HG03139 (cell line): ENCODE results near the gene ISOC1.

Experiments used
- ATAC-seq: cut with Tn5 transposase; IDR thresholded peaks from one replicate; pipeline ENCODE4 v1.9.1; 2021; ENCODE audit not compliant: unreplicated experiment

ISOC1 gene

GRCh38 chr5:129094087-129094923 lies at the start of gene ISOC1:
ISOC1 (plus strand) TSS chr5:129094749; CDS start chr5:129094767, 18 bp downstream.
- peak; percentile 89 for ATAC-seq

GRCh38 chr5:129046151-129046550 lies 48.4 kb upstream of the ISOC1 start:
- no peak for ATAC-seq

DNA sequence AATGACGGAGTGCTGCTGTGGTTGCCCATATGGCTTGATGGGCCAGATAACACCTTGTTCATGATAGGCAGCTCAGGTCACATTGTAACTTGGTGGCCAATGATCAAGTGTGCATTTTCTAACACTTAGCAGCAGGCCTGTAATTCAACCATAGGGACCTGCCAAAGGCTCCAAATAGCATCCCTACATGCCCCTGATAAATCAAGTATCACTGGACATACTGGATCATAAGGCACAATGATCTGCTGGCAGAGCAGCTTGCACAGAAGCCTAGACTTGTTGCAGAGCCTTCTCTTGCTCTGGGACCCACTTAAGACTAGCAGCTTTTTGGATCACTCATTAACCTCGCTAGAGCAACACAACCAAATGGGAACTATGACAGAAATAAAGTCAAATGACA lies 46.0 kb upstream of the ISOC1 start:
- no peak for ATAC-seq

DNA sequence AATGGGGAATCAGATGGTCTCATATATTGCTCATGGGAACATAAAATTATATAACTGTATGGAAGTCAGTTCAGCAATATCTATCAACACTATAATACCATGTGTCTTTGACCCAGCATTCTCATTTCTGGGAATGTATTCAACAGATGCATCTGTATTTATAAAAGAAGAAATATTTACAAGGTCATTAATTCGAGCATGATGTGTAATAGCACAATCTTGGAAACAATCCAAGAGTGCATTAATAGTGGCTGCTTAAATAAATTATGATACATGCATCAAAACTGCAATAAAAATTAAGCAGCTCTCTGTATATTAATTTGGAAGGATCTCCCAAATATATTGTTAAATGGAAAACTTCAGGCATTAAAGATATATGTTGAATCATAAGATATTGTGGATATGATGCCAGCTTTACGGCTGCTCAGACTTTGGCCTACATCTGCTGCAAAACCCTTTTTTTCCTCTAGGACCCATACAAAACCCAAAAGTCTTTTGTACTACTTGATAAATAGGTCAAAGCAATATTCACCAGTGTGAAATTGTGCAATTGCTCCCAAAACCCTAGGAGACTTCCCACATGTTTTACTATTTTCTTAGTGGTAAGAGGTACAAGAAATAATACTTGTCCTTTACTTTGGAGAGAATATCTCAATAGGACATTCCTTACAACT lies 45.3 kb upstream of the ISOC1 start:
- no peak for ATAC-seq

- no peak for ATAC-seq
Observed at GRCh38 chr5:129051283-129051682, 43.3 kb upstream of the ISOC1 start.

GRCh38 chr5:129053438-129053837 lies 41.1 kb upstream of the ISOC1 start:
- no peak for ATAC-seq

DNA sequence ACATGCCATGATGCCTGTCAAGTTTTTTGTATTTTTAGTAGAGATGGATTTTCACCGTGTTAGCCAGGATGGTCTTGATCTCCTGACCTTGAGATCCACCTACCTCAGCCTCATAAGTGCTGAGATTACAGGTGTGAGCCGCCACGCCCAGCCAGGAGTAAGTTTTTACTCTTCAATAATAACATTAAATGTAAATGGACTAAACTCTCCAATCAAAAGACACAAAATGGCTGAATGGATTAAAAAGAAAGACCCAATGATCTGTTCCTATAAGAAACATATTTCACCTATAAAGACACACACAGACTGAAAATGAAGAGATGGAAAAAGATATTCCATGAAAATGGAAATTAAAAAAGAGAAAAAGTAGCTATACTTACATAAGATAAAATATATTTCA lies 37.2 kb upstream of the ISOC1 start:
- no peak for ATAC-seq

DNA sequence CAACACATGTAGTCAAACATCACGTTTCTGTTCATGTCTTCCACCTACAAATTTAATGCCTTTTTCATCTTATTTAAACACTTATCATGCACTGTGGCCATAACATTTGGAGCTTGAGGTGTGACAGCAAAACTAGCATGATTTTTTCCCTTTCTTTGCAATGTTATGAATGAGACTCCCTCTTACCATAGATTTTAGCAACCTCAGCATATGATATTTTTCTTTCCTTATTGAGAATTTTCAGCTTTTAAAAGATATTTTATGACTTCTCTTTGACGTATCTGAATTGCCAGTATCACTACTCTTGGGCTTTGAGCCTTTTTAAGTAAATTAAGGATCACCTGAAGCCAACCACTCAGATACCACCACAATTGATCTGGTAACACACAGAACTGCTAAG lies 32.7 kb upstream of the ISOC1 start:
- no peak for ATAC-seq

DNA sequence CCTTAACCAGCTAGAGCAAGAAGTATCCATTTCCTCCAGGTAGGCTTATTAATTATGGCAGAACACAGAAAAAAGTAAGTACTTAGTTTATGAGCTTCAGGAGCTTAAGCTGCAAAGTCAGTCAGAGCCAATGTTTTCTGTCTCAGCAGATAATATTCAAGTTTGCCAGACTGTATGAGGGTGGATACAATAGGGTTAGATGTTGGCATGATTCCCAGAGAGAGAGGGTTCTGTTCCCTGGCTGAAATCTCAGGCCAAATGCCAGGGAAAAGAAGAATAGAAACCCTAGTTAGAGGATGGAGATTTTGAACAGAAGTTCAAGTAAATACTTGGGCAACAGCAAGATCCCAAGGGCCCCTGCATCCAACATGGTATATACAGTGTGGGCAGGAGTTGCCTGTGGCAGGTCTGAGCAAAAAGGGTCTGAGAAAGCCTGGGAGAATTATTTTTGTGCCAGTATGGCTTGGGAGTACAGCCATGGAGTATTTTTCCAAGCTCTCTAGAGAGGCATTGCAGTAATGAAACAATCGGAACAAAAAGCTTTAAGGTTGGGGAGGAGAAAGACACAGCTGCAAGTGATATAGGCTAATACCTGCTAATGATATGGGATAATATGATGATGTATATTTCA lies 31.0 kb upstream of the ISOC1 start:
- no peak for ATAC-seq

DNA sequence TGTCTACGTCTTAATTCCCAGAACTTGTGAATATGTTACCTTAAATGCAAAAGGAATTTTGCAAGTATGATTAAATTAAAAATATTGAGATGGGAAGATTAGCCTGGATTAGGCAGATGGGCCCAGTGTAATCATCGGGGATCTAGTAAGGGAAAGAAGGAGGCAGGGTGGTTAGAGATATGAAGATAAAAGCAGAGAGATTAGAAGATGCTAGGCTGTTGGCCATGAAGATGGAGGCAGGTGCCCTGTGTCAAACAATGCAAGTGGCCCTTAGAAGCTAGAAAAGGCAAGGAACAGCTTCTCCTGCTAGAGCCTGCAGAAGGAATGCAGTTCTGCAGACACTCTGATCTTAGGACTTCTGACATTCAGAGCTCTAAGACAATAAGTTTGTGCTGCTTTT lies 28.8 kb upstream of the ISOC1 start:
- no peak for ATAC-seq

DNA sequence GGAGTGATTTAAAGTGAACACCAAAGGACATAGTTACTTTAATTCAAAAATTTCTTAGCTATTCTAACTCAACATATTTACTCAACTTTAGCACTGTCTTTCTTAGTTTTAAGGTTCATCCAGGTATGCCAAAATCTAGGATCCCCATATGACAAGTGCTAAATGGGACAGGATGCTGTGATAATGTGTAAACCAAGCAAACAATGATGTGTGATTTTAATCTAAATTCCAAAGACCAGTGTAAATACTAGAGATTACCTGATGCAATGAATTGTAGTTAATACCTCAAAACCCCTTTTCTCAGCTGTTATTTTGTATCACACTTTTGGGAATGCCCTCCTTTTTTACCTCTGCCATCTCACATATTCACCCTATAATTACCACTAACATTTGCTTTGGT lies 26.8 kb upstream of the ISOC1 start:
- ATAC-seq = no peak

DNA sequence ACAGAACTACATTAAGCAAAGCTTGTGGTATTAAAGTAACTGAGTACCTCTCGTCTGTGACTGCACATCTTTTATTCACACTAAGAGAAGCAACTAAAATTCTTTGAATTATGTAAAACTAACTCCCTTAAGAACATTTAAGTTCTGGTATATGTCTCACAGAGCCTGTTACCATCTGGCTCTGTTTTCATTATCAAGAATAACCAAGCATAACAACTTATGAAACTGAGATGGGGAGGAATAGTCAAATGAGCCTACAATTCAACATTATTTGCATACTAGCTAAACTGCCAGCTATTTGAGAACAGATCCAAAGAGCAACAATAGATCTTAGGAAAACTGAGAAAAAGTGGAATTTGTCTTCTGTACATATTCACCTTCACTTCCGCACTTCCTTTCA lies 25.3 kb upstream of the ISOC1 start:
- ATAC-seq = no peak

- no peak for ATAC-seq
Observed at GRCh38 chr5:129073111-129073510, 21.4 kb upstream of the ISOC1 start.

DNA sequence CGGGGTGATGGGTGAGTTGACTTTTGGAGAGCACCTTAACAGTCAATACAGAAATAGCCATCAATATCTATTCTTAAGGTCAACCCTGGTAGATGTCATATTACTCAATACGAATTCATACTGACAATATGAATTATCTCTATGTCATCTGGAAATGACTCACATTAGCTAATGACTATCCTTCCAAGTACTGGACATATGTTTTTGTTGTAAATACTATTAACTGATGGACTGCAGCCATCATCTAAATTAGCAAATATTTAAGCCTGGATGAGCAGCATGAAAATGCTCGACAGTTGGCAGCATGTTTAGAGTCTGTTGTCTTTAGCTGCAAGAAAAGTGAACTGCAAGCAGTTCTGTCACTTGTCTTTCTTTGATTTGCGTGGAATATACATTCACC lies 19.6 kb upstream of the ISOC1 start:
- no peak for ATAC-seq

GRCh38 chr5:129077433-129078075 lies 17.0 kb upstream of the ISOC1 start:
- no peak for ATAC-seq

GRCh38 chr5:129078247-129078646 lies 16.3 kb upstream of the ISOC1 start:
- no peak for ATAC-seq

GRCh38 chr5:129078660-129079059 lies 15.9 kb upstream of the ISOC1 start:
- ATAC-seq = no peak

DNA sequence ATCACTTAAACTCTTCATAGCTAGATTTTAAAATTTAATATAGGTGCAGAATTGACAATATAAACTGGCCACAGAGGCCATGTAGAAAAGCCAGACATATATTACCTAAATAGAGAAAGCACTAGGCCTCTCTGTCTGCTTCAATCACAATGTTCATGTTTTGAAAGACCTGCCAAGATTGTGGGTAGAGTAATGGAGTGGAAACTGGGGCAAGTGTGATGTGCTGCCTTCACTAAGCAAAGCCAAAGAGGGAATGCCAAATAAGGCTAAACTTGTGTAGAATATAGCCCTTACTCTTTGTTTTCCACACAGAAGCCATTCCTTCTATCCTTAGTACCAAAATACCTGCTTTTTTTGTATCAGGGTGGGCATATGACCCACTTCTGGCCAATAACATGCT lies 15.1 kb upstream of the ISOC1 start:
- no peak for ATAC-seq

- ATAC-seq = no peak
Observed at GRCh38 chr5:129080766-129081165, 13.8 kb upstream of the ISOC1 start.

- ATAC-seq = no peak
Observed at GRCh38 chr5:129082225-129083136, 12.1 kb upstream of the ISOC1 start.
